A549 (cell line): ENCODE data around the gene NPHP3. TPM values are rescaled to one million over a fixed set of nuclear protein-coding genes. Genes with fewer than 3 reads are reported as not detected.

Source experiments
- ATAC-seq, 2 experiments: fragments of 200-7000 bp in 1 of 2; fragments of >200 bp in 1 of 2; cut with Nextera tagmentation in 1 of 2; cut with Tn5 transposase in 1 of 2; 3 replicates each; pipeline versions ENCODE4 v1.8.0 to v1.9.1; 2018 to 2020; ENCODE audit warnings: mild to moderate bottlenecking in 1 of 2, moderate library complexity in 1 of 2
- CTCF ChIA-PET: fragments of 300-600 bp; sonication (Branson Sonifier 250); formaldehyde crosslinking; extraction: SDS; loops from one replicate; lab custom pipeline; 2021; ENCODE audit warnings: antibody characterized with exemption, inconsistent platforms; lab: Yijun Ruan, JAX
- POLR2A ChIA-PET: fragments of 350-600 bp; formaldehyde crosslinking; extraction: SDS; loops from one replicate; lab custom pipeline; 2021; ENCODE audit warnings: antibody characterized with exemption, inconsistent platforms; lab: Yijun Ruan, JAX
- DNase-seq, 2 experiments: peaks; one replicate each; pipeline versions ENCODE4 v3.0.0 to v3.0.0-alpha.2; 2011 to 2016; ENCODE audit warnings: low read depth in 1 of 2, low spot score in 1 of 2
- FAIRE-seq: peaks from 2 replicates; lab custom pipeline; 2011; peaks lifted over from hg19 to GRCh38; lab: Jason Lieb, UNC
- H3K27ac ChIP-seq, 2 experiments: fragments of >200 bp; sonication (Bioruptor Twin); formaldehyde crosslinking; 3 replicates each; pipeline ENCODE4 v1.5.1; 2016 to 2017
- H3K4me1 ChIP-seq: fragments of >200 bp; sonication (Bioruptor Twin); formaldehyde crosslinking; 3 replicates; pipeline ENCODE4 v1.6.1; 2016
- H3K4me2 ChIP-seq: fragments of >200 bp; sonication (Bioruptor Twin); formaldehyde crosslinking; 3 replicates; pipeline ENCODE4 v1.6.1; 2016
- H3K4me3 ChIP-seq: fragments of >200 bp; sonication (Bioruptor Twin); formaldehyde crosslinking; 3 replicates; pipeline ENCODE4 v1.5.1; 2016
- H3K9me3 ChIP-seq: fragments of >200 bp; sonication (Bioruptor Twin); formaldehyde crosslinking; 3 replicates; pipeline ENCODE4 v1.6.1; 2016
- BCL3 ChIP-seq: fragments of >200 bp; sonication (Bioruptor Twin); formaldehyde crosslinking; IDR thresholded peaks from 3 replicates; pipeline ENCODE4 v1.6.1; 2016
- CHD2 ChIP-seq: fragments of 150-350 bp; IDR thresholded peaks from 2 replicates; pipeline ENCODE4 v1.6.1; 2014; ENCODE audit warnings: low read length; ENCODE audit not compliant: partially characterized antibody
- CHD4 ChIP-seq: fragments of 200-600 bp; sonication (generic); IDR thresholded peaks from 2 replicates; pipeline ENCODE4 v1.6.1; 2016; ENCODE audit warnings: antibody characterized with exemption, mild to moderate bottlenecking, borderline replicate concordance
- E2F6 ChIP-seq: IDR thresholded peaks from 2 replicates; pipeline ENCODE4 v1.6.1; 2012; ENCODE audit warnings: low read depth, borderline replicate concordance
- EHMT2 ChIP-seq: fragments of 200-600 bp; sonication (generic); IDR thresholded peaks from 2 replicates; pipeline ENCODE4 v1.6.1; 2016; ENCODE audit warnings: antibody characterized with exemption, low read depth, mild to moderate bottlenecking, moderate library complexity
- ELK1 ChIP-seq: fragments of 150-350 bp; IDR thresholded peaks from 2 replicates; pipeline ENCODE4 v1.6.1; 2014; ENCODE audit warnings: low read depth, mild to moderate bottlenecking, low read length
- EP300 ChIP-seq, 2 experiments: fragments of >200 bp; sonication (Bioruptor Twin); formaldehyde crosslinking; IDR thresholded peaks; 2 replicates in 1 of 2; 3 replicates in 1 of 2; pipeline ENCODE4 v1.6.1; 2016 to 2017
- ESRRA ChIP-seq: fragments of 150-350 bp; IDR thresholded peaks from 2 replicates; pipeline ENCODE4 v1.6.1; 2014; ENCODE audit warnings: mild to moderate bottlenecking, low read length, borderline replicate concordance
- FOSB ChIP-seq: fragments of 250-450 bp; sonication (Bioruptor Pico); IDR thresholded peaks from 2 replicates; pipeline ENCODE4 v1.5.0; 2020; ENCODE audit warnings: mild to moderate bottlenecking, moderate library complexity
- FOSL2 ChIP-seq, 2 experiments: fragments of 450-650 bp in 1 of 2; fragments of >200 bp in 1 of 2; sonication (Bioruptor Twin) in 1 of 2; formaldehyde crosslinking; IDR thresholded peaks; 2 replicates each; pipeline versions ENCODE4 v1.5.0 to v1.6.1; 2016 to 2020; ENCODE audit warnings: mild to moderate bottlenecking in 1 of 2, moderate library complexity in 1 of 2
- FOXS1 ChIP-seq: fragments of 250-450 bp; sonication (Bioruptor Pico); IDR thresholded peaks from 2 replicates; pipeline ENCODE4 v1.5.0; 2020; ENCODE audit warnings: mild to moderate bottlenecking, moderate library complexity
- HDAC2 ChIP-seq: fragments of 200-600 bp; sonication (generic); IDR thresholded peaks from 2 replicates; pipeline ENCODE4 v1.6.1; 2016
- HES2 ChIP-seq: fragments of >200 bp; sonication (Bioruptor Twin); formaldehyde crosslinking; IDR thresholded peaks from 2 replicates; pipeline ENCODE4 v1.6.1; 2016
- HEYL ChIP-seq: fragments of 250-450 bp; sonication (Bioruptor Pico); IDR thresholded peaks from 2 replicates; pipeline ENCODE4 v1.8.0; 2021; ENCODE audit warnings: mild to moderate bottlenecking, moderate library complexity
- HMGXB4 ChIP-seq: fragments of 250-450 bp; sonication (Bioruptor Pico); IDR thresholded peaks from 2 replicates; pipeline ENCODE4 v1.5.0; 2021; ENCODE audit warnings: mild to moderate bottlenecking, moderate library complexity, borderline replicate concordance
- HOXA7 ChIP-seq: fragments of 250-450 bp; sonication (Bioruptor Pico); IDR thresholded peaks from 2 replicates; pipeline ENCODE4 v1.5.0; 2020; ENCODE audit warnings: mild to moderate bottlenecking, moderate library complexity
- JUNB ChIP-seq: fragments of >200 bp; sonication (Bioruptor Twin); formaldehyde crosslinking; IDR thresholded peaks from 2 replicates; pipeline ENCODE4 v1.6.1; 2016
- KDM5A ChIP-seq: fragments of 200-600 bp; sonication (generic); IDR thresholded peaks from 2 replicates; pipeline ENCODE4 v1.6.1; 2016; ENCODE audit warnings: antibody characterized with exemption, mild to moderate bottlenecking
- MAX ChIP-seq: IDR thresholded peaks from 2 replicates; pipeline ENCODE4 v1.6.1; 2012
- MAZ ChIP-seq: fragments of 150-350 bp; IDR thresholded peaks from 2 replicates; pipeline ENCODE4 v1.6.1; 2014; ENCODE audit warnings: antibody characterized with exemption, low read depth, low read length, borderline replicate concordance
- PHF8 ChIP-seq: fragments of 200-600 bp; sonication (generic); IDR thresholded peaks from 2 replicates; pipeline ENCODE4 v1.6.1; 2016; ENCODE audit warnings: low read depth, mild to moderate bottlenecking, antibody characterized with exemption, moderate library complexity, borderline replicate concordance
- POLR2A ChIP-seq: IDR thresholded peaks from 2 replicates; pipeline ENCODE4 v1.6.1; 2012; ENCODE audit warnings: mild to moderate bottlenecking, low read length
- POLR2AphosphoS2 ChIP-seq: conservative IDR thresholded peaks from 2 replicates; pipeline ENCODE4 v1.6.1; 2012; ENCODE audit warnings: low read length, improper control_type of control experiment, inconsistent platforms
- RARB ChIP-seq: fragments of 250-450 bp; sonication (Bioruptor Pico); IDR thresholded peaks from 2 replicates; pipeline ENCODE4 v1.8.0; 2021; ENCODE audit warnings: mild to moderate bottlenecking, moderate library complexity
- RCOR1 ChIP-seq: fragments of 150-350 bp; IDR thresholded peaks from 2 replicates; pipeline ENCODE4 v1.6.1; 2014; ENCODE audit warnings: antibody characterized with exemption, low read length, low read depth
- RFX5 ChIP-seq: fragments of 450-650 bp; IDR thresholded peaks from 2 replicates; pipeline ENCODE4 v1.7.1; 2014; ENCODE audit warnings: antibody characterized with exemption, mild to moderate bottlenecking, moderate library complexity
- SREBF2 ChIP-seq: fragments of 450-650 bp; IDR thresholded peaks from 2 replicates; pipeline ENCODE4 v1.6.1; 2014; ENCODE audit warnings: mild to moderate bottlenecking, moderate library complexity
- USF2 ChIP-seq: fragments of 450-650 bp; IDR thresholded peaks from 2 replicates; pipeline ENCODE4 v1.6.1; 2014; ENCODE audit warnings: antibody characterized with exemption
- WGBS: methylation state at CpG from one replicate; pipeline ENCODE4 v1.1.6; 2017; ENCODE audit errors: missing lambda C conversion rate; 5-methylcytosine and 5-hydroxymethylcytosine counted together
- polyA plus RNA-seq, 4 experiments: library from polyadenylated mRNA; depleted of rRNA in 3 of 4; stranded (reverse); fragments of >200 nt; fragmentation: RNase III in 1 of 4; extraction: RNeasy Plus Mini Kit Qiagen cat#74134 plus additional on column Dnase treatment in 1 of 4; gene quantifications; 2 replicates in 3 of 4; 3 replicates in 1 of 4; pipeline ENCODE4 v1.2.3, GENCODE V29; 2011 to 2017

NPHP3 gene
- polyA plus RNA-seq, 2 of the 4 experiments (the other 2 are of a cell fraction) = 6.5 to 18.6 TPM

GRCh38 chr3:132713977-132714727 is 8.1 kb downstream of the NPHP3 start:
- H3K4me1 ChIP-seq = no peaks in the 10 kb centered on the region
- no peaks in the 10 kb centered on the region for H3K9me3 ChIP-seq
- no peak overlapping the region for H3K4me2 ChIP-seq
- ChIA-PET CTCF (interaction anchor here (0.5 to 0.6 kb wide), 2 partner anchors 12 to 1660 kb away, joined by 3 to 5 read pairs; partner anchors contain the start of gene AMOTL2), POLR2A (no interaction called here)
- no peak for DNase-seq
- TF ChIP-seq BCL3 (no peak), KDM5A (no peak), FOSL2 (IDR thresholded peaks at IDR 0.05) (no peak), FOSL2 (CRISPR knock-in tag; IDR thresholded peaks at IDR 0.05) (no peak), CHD4 (no peak), HES2 (no peak), CHD2 (no peak), HDAC2 (no peak), EHMT2 (no peak), RCOR1 (no peak), EP300 (IDR thresholded peaks at IDR 0.05) (no peak), JUNB (no peak), E2F6 (no peak), POLR2A (no peak), FOSB (CRISPR knock-in tag) (no peak), USF2 (no peak), ELK1 (no peak)
- WGBS = 83% methylated on average over 5 of the region's 5 CpGs
- H3K27ac ChIP-seq = no peak overlapping the region
- H3K4me3 ChIP-seq = no peak overlapping the region
- no peak for FAIRE-seq
- ATAC-seq = no peak

- H3K4me2 ChIP-seq = no peak overlapping the region
- TF ChIP-seq POLR2AphosphoS2 (no peak), MAZ (no peak), MAX (no peak), EHMT2 (no peak), RCOR1 (no peak), FOXS1 (no peak), HEYL (CRISPR knock-in tag) (no peak), RFX5 (no peak), HOXA7 (no peak), HMGXB4 (CRISPR knock-in tag) (no peak), RARB (CRISPR knock-in tag) (no peak), ESRRA (no peak), PHF8 (no peak), CHD4 (no peak), POLR2A (no peak), HES2 (no peak), SREBF2 (no peak)
- TF ChIP-seq, all 56 proteins: peak for 0
- Histone ChIP-seq H3K4me1 (no peaks in the 10 kb centered on the region), H3K4me3 (no peak overlapping the region), H3K27ac (no peak overlapping the region), H3K9me3 (no peaks in the 10 kb centered on the region)
- no peak for DNase-seq
- CTCF ChIA-PET = no interaction called here
- WGBS = 96% methylated on average over 6 of the region's 6 CpGs
- POLR2A ChIA-PET = no interaction called here
- ATAC-seq = no peak
- no peak for FAIRE-seq
Observed at GRCh38 chr3:132710311-132710710, 11.9 kb downstream of the NPHP3 start.
